B cell (primary cell): ENCODE data around the gene NFILZ.

ENCODE experiments used
- EZH2 ChIP-seq: IDR thresholded peaks from 2 replicates; pipeline ENCODE4 v1.6.1; 2012; ENCODE audit warnings: borderline replicate concordance, low read depth, mild to moderate bottlenecking, moderate library complexity, low read length; ENCODE audit not compliant: insufficient read depth, poor library complexity, severe bottlenecking
- TF ChIP-seq, protein P1 (sequence below): fragments of 200-600 bp; IDR thresholded peaks from one replicate; pipeline ENCODE4 v1.8.0; 2022; ENCODE audit warnings: antibody characterized with exemption, mild to moderate bottlenecking

DNA sequence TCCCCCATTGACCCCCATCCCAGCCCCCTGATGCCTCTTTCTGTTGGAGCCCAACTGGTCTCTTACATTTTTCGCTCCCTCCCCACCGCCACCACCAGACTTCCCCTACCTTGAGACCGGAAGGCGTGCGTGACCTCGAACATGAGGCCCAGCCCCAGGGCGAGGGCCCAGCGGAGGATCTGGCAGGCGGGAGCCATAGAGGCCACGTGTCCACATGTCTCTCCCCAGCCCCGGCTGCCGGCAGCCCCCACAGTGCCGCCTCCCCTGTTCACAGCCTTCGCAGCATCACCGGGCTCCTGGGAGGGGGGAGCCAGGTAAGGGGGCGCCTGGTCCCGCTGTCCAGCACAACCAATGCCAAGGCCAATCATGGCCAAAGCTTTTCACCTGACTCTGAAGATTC is 24.9 kb upstream of the NFILZ start:
- TF ChIP-seq, protein P1, sequence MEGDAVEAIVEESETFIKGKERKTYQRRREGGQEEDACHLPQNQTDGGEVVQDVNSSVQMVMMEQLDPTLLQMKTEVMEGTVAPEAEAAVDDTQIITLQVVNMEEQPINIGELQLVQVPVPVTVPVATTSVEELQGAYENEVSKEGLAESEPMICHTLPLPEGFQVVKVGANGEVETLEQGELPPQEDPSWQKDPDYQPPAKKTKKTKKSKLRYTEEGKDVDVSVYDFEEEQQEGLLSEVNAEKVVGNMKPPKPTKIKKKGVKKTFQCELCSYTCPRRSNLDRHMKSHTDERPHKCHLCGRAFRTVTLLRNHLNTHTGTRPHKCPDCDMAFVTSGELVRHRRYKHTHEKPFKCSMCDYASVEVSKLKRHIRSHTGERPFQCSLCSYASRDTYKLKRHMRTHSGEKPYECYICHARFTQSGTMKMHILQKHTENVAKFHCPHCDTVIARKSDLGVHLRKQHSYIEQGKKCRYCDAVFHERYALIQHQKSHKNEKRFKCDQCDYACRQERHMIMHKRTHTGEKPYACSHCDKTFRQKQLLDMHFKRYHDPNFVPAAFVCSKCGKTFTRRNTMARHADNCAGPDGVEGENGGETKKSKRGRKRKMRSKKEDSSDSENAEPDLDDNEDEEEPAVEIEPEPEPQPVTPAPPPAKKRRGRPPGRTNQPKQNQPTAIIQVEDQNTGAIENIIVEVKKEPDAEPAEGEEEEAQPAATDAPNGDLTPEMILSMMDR = no peak
- no peak for TF ChIP-seq EZH2
